NCI-H128 (cell line): ENCODE measurements around the gene P2RX4.
"Not testable (repeated sequence)": the region's sequence is repeated elsewhere in the genome, so short reads cannot be mapped to it uniquely, and the experiment has no call there.

Experiments used
- DNase-seq: peaks from one replicate; lab custom pipeline; 2025; ENCODE audit not compliant: unreplicated experiment; lab: John Stamatoyannopoulos, UW

The P2RX4 gene

DNA sequence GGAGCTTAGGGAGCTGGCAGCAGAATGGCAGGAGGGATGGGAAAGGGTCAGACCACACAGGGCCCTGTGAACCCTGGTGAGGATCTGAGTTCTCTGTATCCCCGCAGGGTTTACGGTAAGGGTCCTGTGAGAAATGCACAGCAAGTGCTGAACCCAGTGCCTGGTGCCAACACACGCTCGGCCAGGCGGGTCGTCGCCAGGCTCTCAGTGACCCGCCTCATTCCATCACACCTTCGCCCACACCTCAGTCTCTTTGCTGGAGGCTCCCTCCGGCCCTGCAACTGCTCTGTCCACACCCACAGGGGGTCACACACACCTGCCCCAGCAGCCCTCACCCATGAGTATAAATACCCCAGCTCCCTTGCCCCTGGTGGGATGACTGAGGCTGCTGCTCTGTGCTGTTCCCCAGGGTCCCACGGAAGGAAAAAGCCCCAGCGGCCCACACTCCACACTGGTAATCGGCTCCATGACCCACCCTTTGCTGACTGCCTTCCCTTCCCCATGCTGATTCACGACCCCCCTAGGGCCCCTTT lies 63.5 kb downstream of the P2RX4 start:
- DNase-seq = no peak

DNA sequence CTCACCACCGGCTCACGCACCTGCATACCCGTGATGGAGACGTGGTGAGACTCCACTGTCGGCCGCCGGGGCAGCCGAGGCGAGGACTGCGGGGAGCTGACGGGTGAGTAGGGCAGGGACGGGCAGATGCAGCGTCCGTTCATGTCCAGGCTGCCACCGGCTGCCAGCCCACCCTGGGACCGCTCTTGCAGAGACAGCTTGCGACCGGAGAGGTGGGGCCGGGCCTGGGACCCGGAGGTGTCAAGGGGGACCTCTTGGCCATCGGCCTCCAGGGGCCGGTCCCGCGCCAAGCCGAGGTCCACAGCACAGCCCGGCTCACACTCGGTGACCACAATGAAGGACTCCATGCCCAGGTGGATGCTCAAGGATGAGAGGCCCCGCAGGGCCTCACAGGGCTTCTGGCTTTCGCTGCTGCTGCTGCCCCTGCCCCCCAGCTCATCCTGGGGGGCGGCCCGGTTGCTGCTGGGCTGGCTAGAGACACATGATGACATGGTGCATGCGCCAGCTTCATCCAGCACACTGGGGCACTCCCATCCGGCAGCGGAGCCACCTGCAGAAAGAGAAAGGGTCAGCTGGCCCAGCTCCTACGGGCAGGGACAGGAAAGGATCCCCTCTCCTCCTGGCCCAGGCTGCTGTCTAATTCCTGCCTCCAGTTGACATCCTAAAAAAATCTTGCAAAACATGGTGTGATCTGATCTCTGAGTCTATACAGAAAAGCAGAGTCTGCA lies 64.3 kb downstream of the P2RX4 start:
- DNase-seq = no peak

DNA sequence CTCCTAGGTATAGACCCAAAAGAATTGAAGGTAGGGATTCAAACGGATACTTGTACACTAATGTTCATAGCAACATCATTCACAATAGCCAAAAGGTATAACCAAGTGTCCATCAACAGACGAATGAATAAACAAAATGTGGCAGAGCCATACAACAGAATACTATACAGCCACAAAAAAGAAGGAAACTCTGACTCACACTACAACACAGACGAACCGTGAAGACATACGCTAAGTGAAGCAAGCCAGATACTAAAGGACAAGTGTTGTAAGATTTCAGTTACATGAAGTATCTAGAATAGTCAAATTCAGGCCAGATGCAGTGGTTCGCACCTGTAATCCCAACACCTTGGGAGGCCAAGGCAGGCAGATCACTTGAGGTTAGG lies 67.4 kb downstream of the P2RX4 start:
- DNase-seq = no peak

DNA sequence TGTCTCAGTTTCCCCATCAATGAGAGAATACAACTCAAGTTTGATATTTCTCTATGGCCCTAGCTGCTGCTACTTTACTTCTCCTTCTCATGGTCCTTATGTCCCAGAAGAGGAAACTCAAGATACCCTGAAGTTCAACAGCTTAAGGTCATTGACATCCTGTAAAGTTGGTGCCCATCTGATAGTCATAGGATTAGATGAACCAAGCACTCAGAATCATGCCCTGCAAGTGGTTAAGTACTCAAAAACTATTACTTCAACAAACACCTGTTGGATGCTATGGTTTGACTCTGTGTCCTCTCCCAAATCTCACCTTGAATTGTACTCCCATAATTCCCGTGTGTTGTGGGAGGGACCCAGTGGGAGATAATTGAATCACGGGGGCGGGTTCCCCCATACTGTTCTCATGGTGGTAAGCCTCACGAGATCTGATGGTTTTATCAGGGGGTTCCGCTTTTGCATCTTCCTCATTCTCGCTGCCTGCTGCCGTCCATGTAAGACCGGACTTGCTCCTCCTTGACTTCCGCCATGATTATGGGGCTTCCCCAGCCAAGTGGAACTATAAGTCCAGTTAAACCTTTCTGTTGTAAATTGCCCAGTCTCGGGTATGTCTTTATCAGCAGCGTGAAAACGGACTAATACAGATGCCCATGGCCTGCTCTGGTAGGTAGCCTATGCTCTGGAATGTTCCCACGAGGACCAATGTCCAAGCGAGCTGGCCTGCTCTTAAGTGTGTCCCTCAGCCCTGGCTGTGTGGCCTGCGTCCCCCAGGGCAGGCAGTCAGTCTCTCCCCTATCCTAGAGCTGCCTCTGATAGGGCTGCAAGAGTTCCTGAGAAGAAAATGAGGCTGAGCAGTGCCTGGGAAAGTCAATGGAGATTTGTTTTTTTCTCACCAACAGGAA lies 68.5 kb downstream of the P2RX4 start:
- DNase-seq = no peak

DNA sequence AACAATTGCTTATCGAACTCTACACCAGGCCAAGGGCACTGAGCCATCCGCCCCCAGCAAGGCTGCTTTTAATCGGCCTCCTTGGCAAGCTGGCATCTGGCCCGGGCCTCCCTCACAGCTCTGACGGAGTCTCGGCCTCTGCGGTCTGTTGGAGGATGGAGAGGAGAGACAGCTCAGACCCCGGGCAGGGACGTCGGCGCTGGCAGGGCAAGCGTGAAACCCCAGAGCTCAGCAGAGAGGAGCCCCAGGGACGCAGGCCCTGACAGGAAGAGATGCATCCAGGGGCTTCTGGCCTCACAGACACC lies 69.1 kb downstream of the P2RX4 start:
- DNase-seq = no peak

DNA sequence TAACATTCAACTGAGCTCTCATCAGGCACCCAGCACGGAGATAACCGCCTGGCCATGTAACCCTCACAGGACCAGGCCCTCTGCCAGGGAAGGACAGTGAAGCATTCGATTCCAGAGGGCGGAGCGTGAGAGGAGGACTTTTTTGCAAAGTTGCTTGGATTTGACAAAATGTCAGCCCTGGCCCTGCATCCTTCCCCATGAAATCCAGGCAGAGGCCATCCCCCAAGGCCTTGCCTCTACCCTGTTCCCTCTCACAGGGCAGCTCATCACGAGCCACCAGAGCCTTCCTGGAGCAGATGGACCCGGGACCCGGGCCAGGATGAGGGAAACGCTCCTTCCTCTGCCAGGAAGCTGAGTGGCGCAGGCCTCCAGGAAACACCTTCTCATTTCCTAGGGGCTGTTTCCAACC lies 69.6 kb downstream of the P2RX4 start:
- DNase-seq = no peak

DNA sequence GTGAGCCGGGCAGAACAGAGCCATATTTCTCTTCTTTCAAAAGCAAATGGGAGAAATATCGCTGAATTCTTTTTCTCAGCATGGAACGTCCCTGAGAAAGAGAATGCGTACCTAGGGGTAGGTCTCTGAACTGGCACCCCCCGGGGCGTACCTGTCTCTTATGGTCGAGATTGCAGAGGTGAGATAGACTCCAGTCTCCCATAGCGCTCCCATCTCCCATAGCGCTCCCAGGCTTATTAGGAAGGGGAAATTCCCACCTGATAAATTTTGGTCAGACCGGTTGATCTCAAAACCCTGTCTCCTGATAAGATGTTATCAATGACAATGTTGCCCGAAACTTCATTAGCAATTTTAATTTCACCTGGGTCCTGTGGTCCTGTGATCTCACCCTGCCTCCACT lies 70.6 kb downstream of the P2RX4 start:
- DNase-seq = not testable (repeated sequence)

DNA sequence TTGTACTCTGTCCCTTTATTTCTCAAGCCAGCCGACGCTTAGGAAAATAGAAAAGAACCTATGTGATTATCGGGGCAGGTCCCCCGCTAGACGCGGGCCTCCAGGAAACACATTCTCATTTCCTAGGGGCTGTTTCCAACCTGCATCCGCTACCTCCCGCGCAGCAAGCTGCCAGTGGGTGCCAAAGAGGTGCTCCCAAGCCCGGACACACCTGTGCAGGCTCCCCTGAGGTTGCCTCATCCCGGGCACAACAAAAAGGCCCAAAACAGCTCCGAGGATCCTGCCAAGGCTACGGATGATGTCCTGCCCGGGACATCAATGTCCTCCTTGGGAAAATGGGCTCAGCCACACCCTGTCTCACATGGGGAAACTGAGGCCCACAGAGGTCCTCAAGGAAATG lies 71.2 kb downstream of the P2RX4 start:
- not testable (repeated sequence) for DNase-seq

DNA sequence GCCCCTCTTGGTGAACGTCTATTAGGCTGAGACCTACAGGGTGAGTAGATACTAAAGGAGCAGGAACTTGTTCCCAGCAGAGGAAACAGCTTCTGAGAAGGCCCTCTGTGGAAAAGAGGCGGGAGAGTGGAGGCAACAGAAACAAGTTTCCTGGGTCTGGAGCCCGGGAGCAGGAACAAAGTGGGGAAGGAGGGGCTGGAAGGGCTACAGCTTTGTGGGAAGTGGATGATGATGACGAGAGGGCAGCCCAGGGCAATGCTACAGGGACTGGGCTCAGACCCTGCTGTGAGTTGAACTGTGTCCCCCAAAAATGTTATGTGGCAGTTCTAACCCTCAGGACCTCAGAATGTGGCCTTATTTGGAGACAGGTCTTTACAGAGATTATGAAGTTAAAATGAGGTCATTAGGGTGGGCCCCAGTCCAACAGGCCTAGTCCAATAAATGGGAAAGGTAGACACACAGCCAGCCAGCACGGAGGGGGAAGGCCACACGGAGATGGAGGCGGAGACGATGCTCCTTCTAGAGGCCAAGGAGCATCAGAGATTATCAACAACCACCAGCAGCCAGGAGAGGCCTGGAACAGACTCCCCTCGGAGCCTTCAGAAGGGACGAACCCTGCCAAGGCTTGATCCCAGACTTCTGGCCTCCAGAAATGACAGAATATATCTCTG lies 72.3 kb downstream of the P2RX4 start:
- DNase-seq = no peak

DNA sequence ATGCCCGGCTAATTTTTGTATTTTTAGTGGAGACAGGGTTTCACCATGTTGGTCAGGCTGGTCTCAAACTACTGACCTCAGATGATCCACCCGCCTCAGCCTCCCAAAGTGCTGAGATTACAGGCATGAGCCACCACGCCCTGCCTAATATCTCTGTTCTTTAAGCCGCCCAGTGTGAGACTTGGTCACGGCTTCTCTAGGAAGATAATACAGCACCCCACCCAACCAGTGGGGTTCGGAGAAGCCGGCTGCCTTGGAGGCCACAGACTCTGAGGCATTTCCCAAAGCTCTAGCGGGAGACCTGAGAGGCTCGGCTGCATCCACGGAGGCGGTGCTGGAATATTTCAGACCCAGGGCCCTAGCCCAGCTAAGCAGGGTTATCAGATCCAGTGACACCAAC lies 73.0 kb downstream of the P2RX4 start:
- not testable (repeated sequence) for DNase-seq

DNA sequence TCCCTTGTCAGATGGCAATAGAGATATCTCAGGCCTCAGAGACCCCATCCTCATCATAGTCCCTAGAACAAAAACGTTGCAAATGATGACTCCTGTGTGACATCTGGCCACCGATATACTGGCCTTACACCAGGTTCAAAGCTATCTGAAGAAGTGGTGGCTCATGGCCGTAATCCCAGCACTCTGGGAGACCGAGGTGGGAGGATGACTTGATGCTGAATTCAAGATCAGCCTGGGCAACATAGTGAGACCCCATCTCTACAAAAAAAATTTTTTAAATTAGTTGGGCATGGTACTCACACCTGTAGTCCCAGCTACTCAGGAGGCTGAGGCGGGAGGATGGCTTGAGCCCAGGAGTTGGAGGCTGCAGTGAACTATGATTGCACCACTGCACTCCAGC lies 73.5 kb downstream of the P2RX4 start:
- no peak for DNase-seq
